ENCODE data around the gene ACBD7.

DNA sequence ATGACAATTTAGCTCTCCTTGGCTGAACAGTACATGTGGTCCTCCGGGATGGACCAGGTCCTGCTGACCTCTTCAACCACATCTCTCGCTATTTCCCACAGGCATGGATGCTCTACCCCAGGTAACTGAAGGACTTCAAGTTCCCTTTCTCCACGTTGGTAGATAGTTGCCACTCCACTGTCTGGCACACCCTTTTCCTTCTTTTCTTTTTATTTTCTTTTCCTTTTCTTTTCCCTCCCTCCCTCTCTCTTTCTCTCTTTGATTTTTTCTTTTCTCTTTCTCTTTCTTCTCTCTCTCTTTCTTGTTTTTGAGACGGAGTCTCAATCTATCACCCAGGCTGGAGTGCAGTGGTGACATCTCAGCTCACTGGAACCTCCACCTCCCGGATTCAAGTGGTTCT, 2.8 kb upstream of the ACBD7 start:
- TF ChIP-seq POLR2AphosphoS5 (IDR thresholded peaks at IDR 0.05; ENCODE audit: low read depth, low read length) (no peak), POLR2A (IDR thresholded peaks at IDR 0.05; ENCODE audit: low read depth, low read length) (no peak)
